ENCODE results near the gene RDX.

The RDX gene

GRCh38 chr11:110298301-110298765 lies 1.9 kb upstream of the RDX start:
- H3F3A ChIP-seq (ENCODE audit: low read depth): 0 out of 2 replicates have a peak, but pooled peaks cover 4% of the 10 kb centered on the region
- H4K20me1 ChIP-seq (ENCODE audit: insufficient read depth, low read length, poor library complexity, severe bottlenecking): peaks cover 27% of the 10 kb centered on the region
- no peak overlapping the region for H3K4me3 ChIP-seq (ENCODE audit: low read length, poor library complexity, severe bottlenecking)
- H3K4me2 ChIP-seq (ENCODE audit: low read depth, low read length, poor library complexity, severe bottlenecking): no peak overlapping the region
- H3K9me3 ChIP-seq (ENCODE audit: insufficient read depth, low read depth, low read length): no peaks in the 10 kb centered on the region
- no peaks in the 10 kb centered on the region for H3K36me3 ChIP-seq (ENCODE audit: insufficient read depth, low read length)
- H3K4me1 ChIP-seq (ENCODE audit: insufficient read depth, low read length, poor library complexity, severe bottlenecking): peaks cover 21% of the 10 kb centered on the region
- TF ChIP-seq EZH2phosphoT487 (IDR thresholded peaks at IDR 0.05; ENCODE audit: borderline replicate concordance) (no peak), CTCF (conservative IDR thresholded peaks at IDR 0.05; ENCODE audit: low read length) (no peak)
- H3K79me2 ChIP-seq (ENCODE audit: insufficient read depth, low read length): peaks cover 27% of the 10 kb centered on the region
- peaks cover 6% of the 10 kb centered on the region for H3K27me3 ChIP-seq (ENCODE audit: insufficient read depth, low read length, poor library complexity, severe bottlenecking)
- H3K9me2 ChIP-seq (replicated peaks; ENCODE audit: low read depth, low read length): no peaks in the 10 kb centered on the region
- H2AFZ ChIP-seq (ENCODE audit: low read length): no peak overlapping the region
- no peak overlapping the region for H3K9ac ChIP-seq (ENCODE audit: low read depth, low read length, poor library complexity, severe bottlenecking)

- no peak overlapping the region for H2AFZ ChIP-seq (ENCODE audit: low read length)
- no peaks in the 10 kb centered on the region for H3K36me3 ChIP-seq (ENCODE audit: insufficient read depth, low read length)
- H3K9me2 ChIP-seq (replicated peaks; ENCODE audit: low read depth, low read length): no peaks in the 10 kb centered on the region
- H4K20me1 ChIP-seq (ENCODE audit: insufficient read depth, low read length, poor library complexity, severe bottlenecking): peaks cover 32% of the 10 kb centered on the region
- TF ChIP-seq EZH2phosphoT487 (IDR thresholded peaks at IDR 0.05; ENCODE audit: borderline replicate concordance) (no peak), CTCF (conservative IDR thresholded peaks at IDR 0.05; ENCODE audit: low read length) (no peak)
- peaks cover 32% of the 10 kb centered on the region for H3K79me2 ChIP-seq (ENCODE audit: insufficient read depth, low read length)
- H3K4me1 ChIP-seq (ENCODE audit: insufficient read depth, low read length, poor library complexity, severe bottlenecking): peaks cover 27% of the 10 kb centered on the region
- no peak overlapping the region for H3K4me2 ChIP-seq (ENCODE audit: low read depth, low read length, poor library complexity, severe bottlenecking)
- no peak overlapping the region for H3K4me3 ChIP-seq (ENCODE audit: low read length, poor library complexity, severe bottlenecking)
- no peak overlapping the region for H3K9ac ChIP-seq (ENCODE audit: low read depth, low read length, poor library complexity, severe bottlenecking)
- H3K9me3 ChIP-seq (ENCODE audit: insufficient read depth, low read depth, low read length): no peaks in the 10 kb centered on the region
- peaks cover 6% of the 10 kb centered on the region for H3K27me3 ChIP-seq (ENCODE audit: insufficient read depth, low read length, poor library complexity, severe bottlenecking)
- 0 out of 2 replicates have a peak, but pooled peaks cover 4% of the 10 kb centered on the region for H3F3A ChIP-seq (ENCODE audit: low read depth)
Observed at GRCh38 chr11:110297726-110298300, 1.4 kb upstream of the RDX start.

GRCh38 chr11:110297076-110297725 lies 787 bp upstream of the RDX start:
- Histone ChIP-seq H3K27me3 (ENCODE audit: insufficient read depth, low read length, poor library complexity, severe bottlenecking) (peaks cover 6% of the 10 kb centered on the region), H3K79me2 (ENCODE audit: insufficient read depth, low read length) (peaks cover 38% of the 10 kb centered on the region), H3K4me1 (ENCODE audit: insufficient read depth, low read length, poor library complexity, severe bottlenecking) (peaks cover 33% of the 10 kb centered on the region), H3K9me3 (ENCODE audit: insufficient read depth, low read depth, low read length) (no peaks in the 10 kb centered on the region), H3K36me3 (ENCODE audit: insufficient read depth, low read length) (no peaks in the 10 kb centered on the region), H2AFZ (ENCODE audit: low read length) (peak overlapping the region; percentile 91), H3K4me2 (ENCODE audit: low read depth, low read length, poor library complexity, severe bottlenecking) (peak overlapping the region; percentile 75), H3K9me2 (replicated peaks; ENCODE audit: low read depth, low read length) (no peaks in the 10 kb centered on the region), H3F3A (ENCODE audit: low read depth) (0 out of 2 replicates have a peak, but pooled peaks cover 4% of the 10 kb centered on the region), H4K20me1 (ENCODE audit: insufficient read depth, low read length, poor library complexity, severe bottlenecking) (peaks cover 38% of the 10 kb centered on the region), H3K9ac (ENCODE audit: low read depth, low read length, poor library complexity, severe bottlenecking) (peak overlapping the region; percentile 68), H3K4me3 (ENCODE audit: low read length, poor library complexity, severe bottlenecking) (peak overlapping the region; percentile 98)
- TF ChIP-seq EZH2phosphoT487 (IDR thresholded peaks at IDR 0.05; ENCODE audit: borderline replicate concordance) (no peak), CTCF (conservative IDR thresholded peaks at IDR 0.05; ENCODE audit: low read length) (no peak)
